SK-N-MC (cell line): ENCODE results near the gene DCST1.

Source experiments
- EZH2 ChIP-seq: fragments of 200-600 bp; sonication (generic); IDR thresholded peaks from one replicate; pipeline ENCODE4 v1.6.1; 2017; ENCODE audit warnings: antibody characterized with exemption
- POLR2AphosphoS5 ChIP-seq: IDR thresholded peaks from 2 replicates; pipeline ENCODE4 v1.6.1; 2012; ENCODE audit warnings: mild to moderate bottlenecking, low read depth, low read length, borderline replicate concordance

- TF ChIP-seq EZH2 (no peak), POLR2AphosphoS5 (no peak)
Measured at GRCh38 chr1:155004352-155005075, 29.1 kb upstream of the DCST1 start.
